Measurements from ENCODE around the gene GIMAP5.
A peak's percentile ranks its signal among the peaks of the same experiment; 100 is the strongest.

GIMAP5 gene

GRCh38 chr7:150728011-150728410, 9.2 kb upstream of the GIMAP5 start:
- no peak overlapping the region for H3K4me3 Mint-ChIP-seq
- DNase-seq (no peak), ATAC-seq (no peak)
- H3K4me1 Mint-ChIP-seq, result peaks cover 60% of the 10 kb centered on the region
- peaks cover 34 to 35% of the 10 kb centered on the region in 2 donors for H3K9me3 Mint-ChIP-seq
- H3K27ac Mint-ChIP-seq, result no peak overlapping the region
- H3K27me3 Mint-ChIP-seq, result no peaks in the 10 kb centered on the region

DNA sequence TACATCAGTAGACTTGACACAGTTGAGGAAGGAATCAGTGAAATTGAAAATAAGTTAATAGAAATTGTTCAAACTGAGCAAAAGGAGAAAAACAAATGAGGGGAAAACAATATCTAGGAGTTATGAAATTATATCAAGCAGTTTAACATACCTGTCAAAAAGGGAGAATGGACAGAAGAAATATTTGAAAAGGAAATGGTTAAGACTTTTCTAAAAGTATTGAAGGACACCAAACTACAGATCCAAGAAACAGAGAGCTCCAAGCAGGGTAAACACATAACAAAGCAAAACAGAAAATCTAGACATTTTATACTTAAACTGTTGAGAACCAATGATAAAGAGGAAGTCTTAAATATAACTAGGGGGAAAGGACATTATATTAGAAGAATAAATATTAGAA, 8.6 kb upstream of the GIMAP5 start:
- DNase-seq (no peak), ATAC-seq (no peak)
- no peak overlapping the region for H3K4me3 Mint-ChIP-seq
- peaks cover 60% of the 10 kb centered on the region for H3K4me1 Mint-ChIP-seq
- H3K27me3 Mint-ChIP-seq, result no peaks in the 10 kb centered on the region
- H3K27ac Mint-ChIP-seq, result no peak overlapping the region
- peaks cover 34 to 35% of the 10 kb centered on the region in 2 donors for H3K9me3 Mint-ChIP-seq

- Mint-ChIP-seq H3K9me3 (peaks cover 18 to 21% of the 10 kb centered on the region in 2 donors), H3K27ac (peak overlapping the region; percentile 92 to 94), H3K4me3 (peak overlapping the region; percentile 69 to 76), H3K27me3 (no peaks in the 10 kb centered on the region), H3K4me1 (peaks cover 77% of the 10 kb centered on the region)
- ATAC-seq (peak; percentile 49), DNase-seq (peak in 1 of 2 donors; percentile 38)
Observed at GRCh38 chr7:150731916-150732315, 5.3 kb upstream of the GIMAP5 start.

- Mint-ChIP-seq H3K27ac (peak overlapping the region; percentile 93 to 94), H3K4me1 (peaks cover 72% of the 10 kb centered on the region), H3K4me3 (peak overlapping the region; percentile 70 to 76), H3K27me3 (no peaks in the 10 kb centered on the region), H3K9me3 (peaks cover 10 to 11% of the 10 kb centered on the region in 2 donors)
- ATAC-seq, result peak; percentile 56
- DNase-seq, result no peak
Observed at GRCh38 chr7:150732786-150733481, 4.3 kb upstream of the GIMAP5 start.

GRCh38 chr7:150733482-150734095, 3.6 kb upstream of the GIMAP5 start:
- DNase-seq (no peak), ATAC-seq (peak; percentile 71)
- Mint-ChIP-seq H3K27me3 (no peaks in the 10 kb centered on the region), H3K4me3 (peak overlapping the region; percentile 70 to 76), H3K9me3 (peaks cover 5% of the 10 kb centered on the region in 2 donors), H3K27ac (peak overlapping the region; percentile 45 to 93), H3K4me1 (peaks cover 72% of the 10 kb centered on the region)

DNA sequence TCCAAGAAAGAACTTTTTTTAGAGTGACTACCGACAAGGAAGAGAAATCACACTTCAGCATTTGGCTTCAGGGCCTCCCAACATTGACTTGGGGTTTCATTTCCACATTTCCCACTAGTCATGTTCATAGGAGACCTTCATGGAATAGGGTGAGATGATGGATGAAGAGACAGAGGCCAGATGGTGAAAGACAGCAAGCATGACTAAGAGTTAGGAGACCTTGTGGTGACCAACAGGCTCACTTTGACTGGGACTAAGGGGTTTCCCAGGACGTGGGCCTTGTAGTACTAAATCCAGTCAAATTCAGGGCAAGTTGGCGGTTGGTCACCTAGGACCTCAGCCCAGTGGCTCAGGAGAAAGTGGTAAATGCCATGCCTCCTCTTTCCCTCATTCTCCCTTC, 3.0 kb upstream of the GIMAP5 start:
- DNase-seq, result peak in 1 of 2 donors; percentile 76
- Mint-ChIP-seq H3K4me1 (peaks cover 73% of the 10 kb centered on the region), H3K27ac (peak overlapping the region; percentile 45 to 93), H3K4me3 (peak overlapping the region; percentile 49 to 76), H3K27me3 (no peaks in the 10 kb centered on the region), H3K9me3 (peaks cover under 1 to 1% of the 10 kb centered on the region in 2 donors)
- ATAC-seq, result peak; percentile 68

DNA sequence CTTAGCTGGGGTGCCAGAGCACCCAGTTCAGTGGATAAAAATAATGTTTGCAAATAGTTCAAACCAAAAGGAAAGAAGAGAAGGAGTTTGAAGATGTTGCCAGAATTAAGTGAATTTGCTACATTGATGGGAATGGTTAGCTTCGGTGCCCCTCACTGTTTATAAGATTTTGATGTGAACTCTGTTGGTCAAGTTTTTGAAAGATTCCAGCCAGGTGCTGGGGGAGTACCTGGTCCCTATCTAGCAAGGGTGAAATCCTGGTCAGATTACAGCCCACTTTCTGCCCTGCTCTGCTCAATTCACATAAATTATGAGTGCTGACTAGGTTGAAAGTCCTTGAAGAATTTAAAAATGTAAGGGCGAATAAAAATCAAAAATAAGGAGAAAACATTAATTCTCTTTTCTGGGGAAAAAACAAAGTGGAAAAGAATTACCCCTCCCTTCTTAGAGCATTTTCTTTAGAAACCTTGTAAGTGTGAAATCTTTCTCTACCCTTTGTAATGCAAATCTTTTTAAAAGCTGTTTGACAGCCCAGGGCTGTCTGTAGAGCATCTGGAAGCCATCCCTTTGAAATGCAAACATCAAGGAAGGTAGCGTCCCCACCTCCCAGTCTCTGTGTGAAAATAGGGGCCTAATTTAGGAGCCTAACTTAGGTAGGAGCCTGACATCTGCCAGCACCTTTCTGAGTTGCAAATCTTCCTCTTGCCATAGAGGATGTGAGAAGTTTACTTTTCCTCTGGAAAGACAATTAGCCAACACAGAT, 1.4 kb upstream of the GIMAP5 start:
- ATAC-seq (no peak), DNase-seq (no peak)
- H3K4me1 Mint-ChIP-seq, result peaks cover 73% of the 10 kb centered on the region
- no peaks in the 10 kb centered on the region for H3K27me3 Mint-ChIP-seq
- H3K9me3 Mint-ChIP-seq, result peaks cover 11 to 14% of the 10 kb centered on the region in 2 donors
- H3K27ac Mint-ChIP-seq, result peak overlapping the region in 1 of 2 donors; percentile 93
- H3K4me3 Mint-ChIP-seq, result peak overlapping the region; percentile 61 to 98

DNA sequence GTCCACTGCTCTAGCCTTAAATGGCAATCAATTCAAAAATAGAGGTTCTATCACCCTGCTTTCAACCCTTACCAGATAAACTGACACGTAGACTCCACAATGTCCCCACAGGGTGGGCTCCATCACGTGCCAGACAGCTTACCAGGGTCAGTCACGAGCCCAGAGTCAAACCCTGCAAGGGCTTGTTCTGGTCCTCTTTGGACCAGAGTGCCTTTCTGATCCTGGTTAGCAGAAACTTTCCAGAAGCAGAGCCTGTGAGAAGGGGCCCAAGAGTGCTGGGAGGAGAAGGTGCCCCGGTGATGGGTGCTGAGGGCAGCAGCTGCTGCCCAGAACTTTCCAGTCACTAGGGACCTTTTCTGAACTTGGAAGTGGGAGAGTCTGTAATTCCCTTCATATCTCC, 354 bp upstream of the GIMAP5 start:
- Mint-ChIP-seq H3K4me1 (peaks cover 77% of the 10 kb centered on the region), H3K4me3 (peak overlapping the region; percentile 87 to 98), H3K27ac (peak overlapping the region; percentile 94 to 99), H3K27me3 (no peaks in the 10 kb centered on the region), H3K9me3 (peaks cover 11 to 14% of the 10 kb centered on the region in 2 donors)
- no peak for ATAC-seq
- DNase-seq, result no peak

GRCh38 chr7:150738092-150738491, 874 bp downstream of the GIMAP5 start:
- ATAC-seq, result no peak
- H3K4me1 Mint-ChIP-seq, result peaks cover 77% of the 10 kb centered on the region
- H3K27ac Mint-ChIP-seq, result peak overlapping the region; percentile 94 to 99

GRCh38 chr7:150738591-150739001, 1.4 kb downstream of the GIMAP5 start:
- Mint-ChIP-seq H3K9me3 (peaks cover 11 to 14% of the 10 kb centered on the region in 2 donors), H3K4me1 (peaks cover 77% of the 10 kb centered on the region), H3K4me3 (peak overlapping the region; percentile 87 to 98), H3K27me3 (no peaks in the 10 kb centered on the region), H3K27ac (peak overlapping the region; percentile 94 to 99)
- DNase-seq (no peak), ATAC-seq (peak; percentile 39)

More at GRCh38 chr7:150738092-150738491, 874 bp downstream of the GIMAP5 start:
- Mint-ChIP-seq H3K9me3 (peaks cover 11 to 14% of the 10 kb centered on the region in 2 donors), H3K4me3 (peak overlapping the region; percentile 87 to 98), H3K27me3 (no peaks in the 10 kb centered on the region)
- DNase-seq, result peak in 1 of 2 donors; percentile 47

- Mint-ChIP-seq H3K4me1 (peaks cover 77% of the 10 kb centered on the region), H3K9me3 (peaks cover 11 to 14% of the 10 kb centered on the region in 2 donors), H3K4me3 (peak overlapping the region; percentile 87 to 98), H3K27me3 (no peaks in the 10 kb centered on the region), H3K27ac (peak overlapping the region; percentile 94 to 99)
- no peak for DNase-seq
- no peak for ATAC-seq
Observed at GRCh38 chr7:150739033-150739432, 1.8 kb downstream of the GIMAP5 start.

GRCh38 chr7:150740053-150740452, 2.8 kb downstream of the GIMAP5 start:
- H3K9me3 Mint-ChIP-seq, result peaks cover 11 to 14% of the 10 kb centered on the region in 2 donors
- DNase-seq (peak in 1 of 2 donors; percentile 48), ATAC-seq (no peak)
- H3K4me3 Mint-ChIP-seq, result peak overlapping the region; percentile 81 to 98
- H3K27ac Mint-ChIP-seq, result peak overlapping the region; percentile 77 to 90
- H3K27me3 Mint-ChIP-seq, result no peaks in the 10 kb centered on the region
- peaks cover 77% of the 10 kb centered on the region for H3K4me1 Mint-ChIP-seq

- Mint-ChIP-seq H3K27me3 (no peaks in the 10 kb centered on the region), H3K27ac (peak overlapping the region; percentile 93 to 97), H3K9me3 (peaks cover 11 to 14% of the 10 kb centered on the region in 2 donors), H3K4me3 (peak overlapping the region; percentile 94 to 98), H3K4me1 (peaks cover 79% of the 10 kb centered on the region)
- DNase-seq (no peak), ATAC-seq (peak; percentile 35)
Observed at GRCh38 chr7:150742286-150742968, 5.2 kb downstream of the GIMAP5 start.

DNA sequence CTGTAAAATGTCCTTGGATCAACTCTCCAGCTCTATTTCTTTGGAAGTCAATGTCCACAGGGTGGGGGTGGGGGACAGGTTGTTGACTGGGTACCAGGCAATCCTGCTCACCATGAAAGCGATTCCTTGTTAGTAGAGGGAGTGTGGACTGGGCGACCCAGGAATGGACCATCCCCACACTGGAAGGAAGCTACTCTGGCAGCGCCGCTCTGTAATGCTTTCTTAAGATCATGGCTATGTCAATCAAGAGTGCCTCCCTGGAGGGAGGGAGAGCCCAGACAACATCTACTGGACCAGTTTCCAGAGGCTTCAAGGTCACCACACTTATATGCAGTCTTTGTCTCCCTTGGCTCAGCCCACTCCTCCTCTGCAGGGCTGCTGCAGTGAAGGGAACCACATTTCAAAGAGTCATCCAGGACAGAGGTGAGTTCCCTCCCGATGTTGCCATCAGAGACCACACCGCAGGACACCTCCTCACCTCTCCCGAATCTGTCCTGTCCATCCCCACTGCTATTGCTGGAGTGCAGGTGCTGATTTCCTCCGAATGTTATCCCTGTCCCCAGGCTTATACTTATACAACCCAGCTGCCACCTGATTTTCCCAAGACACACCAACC, 6.9 kb downstream of the GIMAP5 start:
- no peaks in the 10 kb centered on the region for H3K27me3 Mint-ChIP-seq
- peak overlapping the region; percentile 94 to 98 for H3K4me3 Mint-ChIP-seq
- DNase-seq, result peak in 1 of 2 donors; percentile 10
- ATAC-seq, result peak; percentile 3
- peaks cover 96% of the 10 kb centered on the region for H3K4me1 Mint-ChIP-seq
- peak overlapping the region; percentile 45 to 78 for H3K27ac Mint-ChIP-seq
- H3K9me3 Mint-ChIP-seq, result peaks cover 11 to 13% of the 10 kb centered on the region in 2 donors

Data from stimulated activated naive CD8-positive, alpha-beta T cell treated with anti-CD3 and anti-CD28 coated beads, Interleukin-15, amount 100 ng/mL, for 72 hours (primary cell).